GM12878 (cell line): ENCODE results near the gene FBXL7. TPM values are rescaled to one million over a fixed set of nuclear protein-coding genes. Genes with fewer than 3 reads are reported as not detected.

Source experiments
- ATAC-seq: fragments of 200-7000 bp; cut with Tn5 transposase; 3 replicates; pipeline ENCODE4 v1.9.1; 2020; ENCODE audit warnings: mild to moderate bottlenecking, moderate library complexity
- BruUV-seq: library from RNA; stranded (reverse); fragments of 400-500 nt; replicated peaks from 2 replicates; lab custom pipeline; 2021; lab: Mats Ljungman, UMichigan
- CTCF ChIA-PET: fragments of 300-600 bp; sonication (Branson Sonifier 250); formaldehyde crosslinking; extraction: SDS; loops from one replicate; lab custom pipeline; 2021; ENCODE audit warnings: inconsistent platforms; lab: Yijun Ruan, JAX
- POLR2A ChIA-PET: fragments of 350-600 bp; formaldehyde crosslinking; extraction: SDS; loops from one replicate; lab custom pipeline; 2021; ENCODE audit warnings: inconsistent platforms; lab: Charles Lee
- RAD21 ChIA-PET: fragments of 300-600 bp; sonication (Branson Sonifier 250); formaldehyde crosslinking; loops from one replicate; lab custom pipeline; 2023; ENCODE audit warnings: antibody characterized with exemption; ENCODE audit not compliant: unreplicated experiment; lab: Charles Lee
- SMC1A ChIA-PET: fragments of 300-600 bp; sonication (Branson Sonifier 250); formaldehyde crosslinking; loops from one replicate; lab custom pipeline; 2023; ENCODE audit not compliant: unreplicated experiment, uncharacterized antibody; lab: Charles Lee
- DNase-seq: peaks from one replicate; pipeline ENCODE4 v3.0.0-alpha.2; 2011; ENCODE audit warnings: low read depth, low spot score
- FAIRE-seq: peaks from 3 replicates; lab custom pipeline; 2011; peaks lifted over from hg19 to GRCh38; lab: Jason Lieb, UNC
- H2AFZ ChIP-seq: 2 replicates; pipeline ENCODE4 v1.6.0; 2011; ENCODE audit warnings: low read depth, low read length, control low read depth; ENCODE audit not compliant: control insufficient read depth
- H3K27ac ChIP-seq: 2 replicates; pipeline ENCODE4 v1.5.1; 2011; ENCODE audit warnings: control low read depth; ENCODE audit not compliant: control insufficient read depth, insufficient read depth
- H3K27me3 ChIP-seq, 2 experiments: replicated peaks in 1 of 2; 2 replicates each; pipeline versions ENCODE4 v1.6.0 to v1.6.1; 2011; ENCODE audit warnings: low read length in 1 of 2; ENCODE audit not compliant: control insufficient read depth in 2 of 2, insufficient read depth in 2 of 2
- H3K36me3 ChIP-seq, 2 experiments: 2 replicates each; pipeline ENCODE4 v1.5.1; 2011; ENCODE audit warnings: low read length in 1 of 2; ENCODE audit not compliant: control insufficient read depth in 2 of 2, insufficient read depth in 2 of 2
- H3K4me1 ChIP-seq: 2 replicates; pipeline ENCODE4 v1.6.1; 2011; ENCODE audit warnings: mild to moderate bottlenecking, low read length, moderate library complexity, mixed read lengths; ENCODE audit not compliant: control insufficient read depth, insufficient read depth
- H3K4me2 ChIP-seq: 2 replicates; pipeline ENCODE4 v1.6.0; 2011; ENCODE audit warnings: control low read depth; ENCODE audit not compliant: control insufficient read depth, insufficient read depth
- H3K4me3 ChIP-seq: fragments of 200-600 bp; sonication (generic); 2 replicates; pipeline ENCODE4 v1.5.1; 2016
- H3K79me2 ChIP-seq: 2 replicates; pipeline ENCODE4 v1.6.0; 2011; ENCODE audit warnings: low read length; ENCODE audit not compliant: control insufficient read depth, insufficient read depth
- H3K9ac ChIP-seq: 2 replicates; pipeline ENCODE4 v1.8.0; 2011; ENCODE audit warnings: low read length, control low read depth, mixed read lengths; ENCODE audit not compliant: control insufficient read depth, insufficient read depth
- H3K9me3 ChIP-seq: replicated peaks from 3 replicates; pipeline ENCODE4 v1.5.1; 2011; ENCODE audit warnings: mild to moderate bottlenecking, low read length; ENCODE audit not compliant: control insufficient read depth, insufficient read depth
- H4K20me1 ChIP-seq: 2 replicates; pipeline ENCODE4 v1.6.0; 2011; ENCODE audit not compliant: control insufficient read depth, insufficient read depth
- ATF3 ChIP-seq: IDR thresholded peaks from 2 replicates; pipeline ENCODE4 v1.6.1; 2011; ENCODE audit warnings: low read depth, mild to moderate bottlenecking, low read length, moderate library complexity, borderline replicate concordance; ENCODE audit errors: extremely low read depth
- BMI1 ChIP-seq: fragments of 450-650 bp; IDR thresholded peaks from 2 replicates; pipeline ENCODE4 v1.6.1; 2016; ENCODE audit warnings: mild to moderate bottlenecking, moderate library complexity, borderline replicate concordance
- CEBPZ ChIP-seq: fragments of 150-350 bp; IDR thresholded peaks from 2 replicates; pipeline ENCODE4 v1.6.1; 2016; ENCODE audit warnings: low read depth, low read length
- ESRRA ChIP-seq: IDR thresholded peaks from 2 replicates; pipeline ENCODE4 v1.6.1; 2012; ENCODE audit warnings: mild to moderate bottlenecking, low read length, improper control_type of control experiment
- FOXK2 ChIP-seq: fragments of 450-650 bp; IDR thresholded peaks from 2 replicates; pipeline ENCODE4 v1.6.1; 2017; ENCODE audit warnings: mild to moderate bottlenecking, moderate library complexity
- HDAC2 ChIP-seq: fragments of 200-600 bp; sonication (generic); IDR thresholded peaks from 2 replicates; pipeline ENCODE4 v1.6.1; 2017
- JUND ChIP-seq: IDR thresholded peaks from 2 replicates; pipeline ENCODE4 v1.6.1; 2012; ENCODE audit warnings: low read depth, mild to moderate bottlenecking, low read length, improper control_type of control experiment, moderate library complexity
- MTA2 ChIP-seq: fragments of 450-650 bp; IDR thresholded peaks from 2 replicates; pipeline ENCODE4 v1.6.1; 2016; ENCODE audit warnings: low read depth, mild to moderate bottlenecking, moderate library complexity
- MTA3 ChIP-seq: IDR thresholded peaks from 2 replicates; pipeline ENCODE4 v1.6.1; 2012; ENCODE audit warnings: low read length, inconsistent platforms, borderline replicate concordance
- POU2F2 ChIP-seq: IDR thresholded peaks from 3 replicates; pipeline ENCODE4 v1.6.1; 2011; ENCODE audit warnings: low read depth, mild to moderate bottlenecking, low read length, borderline replicate concordance
- SMAD1 ChIP-seq: fragments of 450-650 bp; IDR thresholded peaks from 2 replicates; pipeline ENCODE4 v1.6.1; 2018; ENCODE audit warnings: mild to moderate bottlenecking, low read depth; ENCODE audit not compliant: partially characterized antibody
- TAF1 ChIP-seq: IDR thresholded peaks from 2 replicates; pipeline ENCODE4 v1.6.1; 2011; ENCODE audit warnings: mild to moderate bottlenecking, low read depth, low read length, borderline replicate concordance
- TCF3 ChIP-seq: IDR thresholded peaks from 2 replicates; pipeline ENCODE4 v1.6.1; 2012; ENCODE audit warnings: low read depth, mild to moderate bottlenecking, low read length, borderline replicate concordance; ENCODE audit not compliant: insufficient read depth
- USF1 ChIP-seq: IDR thresholded peaks from 2 replicates; pipeline ENCODE4 v1.6.1; 2011; ENCODE audit warnings: borderline replicate concordance, low read depth, mild to moderate bottlenecking, moderate library complexity, mixed read lengths, low read length; ENCODE audit not compliant: insufficient read depth; ENCODE audit errors: extremely low read length
- ZBED1 ChIP-seq: IDR thresholded peaks from 2 replicates; pipeline ENCODE4 v1.6.1; 2016; ENCODE audit warnings: borderline replicate concordance
- ZBTB11 ChIP-seq: fragments of 450-650 bp; formaldehyde crosslinking; IDR thresholded peaks from 2 replicates; pipeline ENCODE4 v1.5.0; 2022; ENCODE audit warnings: mild to moderate bottlenecking, missing genetic modification characterization
- ZNF274 ChIP-seq: IDR thresholded peaks from one replicate; pipeline ENCODE4 v1.8.0; 2011; ENCODE audit not compliant: insufficient read length, insufficient read depth
- WGBS: methylation state at CpG from one replicate; pipeline ENCODE4 v1.1.6; 2016; ENCODE audit warnings: low lambda C conversion rate; ENCODE audit not compliant: insufficient replicate concordance, insufficient coverage; ENCODE audit errors: missing lambda C conversion rate; 5-methylcytosine and 5-hydroxymethylcytosine counted together
- in situ Hi-C: fragments of 300-500 bp; cut with MboI; formaldehyde crosslinking; loops from 9 replicates; pipeline ENCODE4 v1.14.3; 2018; ENCODE audit warnings: mixed read lengths
- intact Hi-C: fragments of 100-400 bp; cut with micrococcal nuclease; formaldehyde crosslinking; loops from one replicate; pipeline ENCODE4 v1.14.2; 2022; ENCODE audit not compliant: unreplicated experiment
- polyA plus RNA-seq, 11 experiments: library from polyadenylated mRNA; depleted of rRNA in 4 of 11; unstranded in 6 of 11; stranded (reverse) in 5 of 11; fragments of >200 nt; fragmentation: Nextera tagmentation in 4 of 11; fragmentation: Illumina TruSeq in 1 of 11; extraction: Ambion mirVana in 4 of 11; extraction: Trizol in 1 of 11; gene quantifications; 1 replicate in 1 of 11; 2 replicates in 10 of 11; pipeline versions ENCODE4 v1.2.1 to v1.2.3, GENCODE V29; 2011 to 2016; ENCODE audit warnings: inconsistent platforms in 2 of 11, missing spikeins in 2 of 11, low read depth in 1 of 11
- total RNA-seq, 4 experiments: library from RNA; depleted of rRNA in 3 of 4; stranded (reverse); fragments of >200 nt in 3 of 4; fragmentation: Illumina TruSeq in 1 of 4; extraction: Trizol in 1 of 4; gene quantifications; 2 replicates each; pipeline versions ENCODE4 v1.2.1 to v1.2.3, GENCODE V29; 2013 to 2021

FBXL7 gene
- total and polyA plus RNA-seq, 10 of the 15 experiments (the other 5 are each of a cell fraction or from before 2014, with no cell fraction given), result 0.03 to 0.44 (median 0.16) TPM

GRCh38 chr5:15693382-15693728, 193.4 kb downstream of the FBXL7 start (continued):
- TF ChIP-seq ZBTB11 (CRISPR knock-in tag) (no peak), ESRRA (no peak)

- Histone ChIP-seq H3K9me3 (no peaks in the 10 kb centered on the region), H3K79me2 (no peaks in the 10 kb centered on the region), H3K9ac (no peak overlapping the region), H3K27me3 (no peaks in the 10 kb centered on the region), H3K4me3 (no peak overlapping the region), H3K27ac (no peak overlapping the region), H4K20me1 (no peaks in the 10 kb centered on the region), H3K4me1 (no peaks in the 10 kb centered on the region), H2AFZ (no peak overlapping the region), H3K4me2 (no peak overlapping the region), H3K36me3 (no peaks in the 10 kb centered on the region)
- in situ Hi-C loops, result no loop called here
- WGBS, result 36% methylated on average over 6 of the region's 6 CpGs
- RAD21 ChIA-PET, result no interaction called here
- FAIRE-seq (no peak), DNase-seq (no peak), ATAC-seq (no peak)
- intact Hi-C loops, result no loop called here
- no TSS peak for BruUV-seq
- CTCF ChIA-PET, result no interaction called here
- SMC1A ChIA-PET, result interaction anchor here (0.6 kb wide), 1 partner anchor 492 kb away, joined by 3 read pairs; no protein-coding TSS in a partner anchor
- POLR2A ChIA-PET, result no interaction called here
- no peak for TF ChIP-seq ATF3
- no peak for TF ChIP-seq FOXK2
- no peak for TF ChIP-seq JUND
- TF ChIP-seq HDAC2, result no peak
- no peak for TF ChIP-seq BMI1
- no peak for TF ChIP-seq MTA3
- TF ChIP-seq POU2F2, result no peak
- TF ChIP-seq USF1, result no peak
- TF ChIP-seq ZNF274, result no peak
- no peak for TF ChIP-seq SMAD1
- TF ChIP-seq MTA2, result no peak
- no peak for TF ChIP-seq TAF1
- TF ChIP-seq CEBPZ, result no peak
- no peak for TF ChIP-seq TCF3
- TF ChIP-seq ZBED1, result no peak
These were observed 194.0 kb downstream of the FBXL7 start for GRCh38 chr5:15693933-15694332.
